PC-9 (cell line): ENCODE measurements around the gene TRABD2A.

Experiments
- EZH2 ChIP-seq: fragments of 200-600 bp; sonication (generic); IDR thresholded peaks from 2 replicates; pipeline ENCODE4 v1.8.0; 2017; ENCODE audit warnings: antibody characterized with exemption, low read depth
- TF ChIP-seq, protein P1 (sequence below): fragments of 200-600 bp; sonication (generic); conservative IDR thresholded peaks from 2 replicates; pipeline ENCODE4 v1.6.1; 2017; ENCODE audit warnings: mixed run types, antibody characterized with exemption, mild to moderate bottlenecking, moderate library complexity

DNA sequence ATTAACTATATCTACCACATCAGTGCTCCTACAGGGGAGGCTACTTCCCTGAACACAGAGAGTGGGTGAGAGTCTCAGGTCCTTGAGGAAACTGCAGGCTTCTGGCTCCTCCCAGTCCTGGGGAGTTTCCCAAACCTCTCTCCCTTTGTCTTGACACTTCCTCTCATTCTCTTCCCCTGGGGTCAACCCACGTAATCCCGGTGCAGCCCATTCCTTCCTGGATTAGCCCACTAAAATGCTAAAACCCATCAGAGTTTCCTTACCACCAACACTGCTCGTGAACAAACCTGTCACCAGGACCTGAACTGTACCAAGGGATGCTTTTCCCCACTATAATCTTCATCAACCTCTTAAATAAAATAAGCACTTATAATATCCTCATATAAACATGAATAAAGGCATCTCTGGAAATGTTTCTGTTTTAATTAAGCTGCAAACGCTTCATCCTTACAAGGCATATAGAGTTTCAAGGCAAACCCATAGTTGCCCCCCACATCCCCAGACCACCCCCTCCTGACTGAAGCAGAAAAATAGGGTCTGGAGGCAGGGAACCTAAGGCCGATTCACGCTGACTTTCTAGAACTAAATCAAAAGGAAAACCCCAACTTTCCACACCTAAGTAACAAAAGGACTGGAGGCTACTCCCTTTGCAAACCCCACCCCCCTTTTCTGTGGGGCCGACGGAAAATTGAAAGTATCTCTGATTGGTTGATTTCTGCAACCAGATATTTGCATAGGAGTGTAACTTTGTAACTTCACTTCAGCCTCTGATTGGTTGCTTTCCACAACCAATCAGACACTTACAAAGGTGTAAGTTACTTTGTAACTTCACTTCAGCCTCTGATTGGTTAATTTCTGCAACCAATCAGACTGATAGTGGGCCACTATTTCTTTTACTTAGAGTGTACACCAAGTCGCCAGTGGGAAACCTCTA lies 43.6 kb upstream of the TRABD2A start:
- TF ChIP-seq, protein P1, sequence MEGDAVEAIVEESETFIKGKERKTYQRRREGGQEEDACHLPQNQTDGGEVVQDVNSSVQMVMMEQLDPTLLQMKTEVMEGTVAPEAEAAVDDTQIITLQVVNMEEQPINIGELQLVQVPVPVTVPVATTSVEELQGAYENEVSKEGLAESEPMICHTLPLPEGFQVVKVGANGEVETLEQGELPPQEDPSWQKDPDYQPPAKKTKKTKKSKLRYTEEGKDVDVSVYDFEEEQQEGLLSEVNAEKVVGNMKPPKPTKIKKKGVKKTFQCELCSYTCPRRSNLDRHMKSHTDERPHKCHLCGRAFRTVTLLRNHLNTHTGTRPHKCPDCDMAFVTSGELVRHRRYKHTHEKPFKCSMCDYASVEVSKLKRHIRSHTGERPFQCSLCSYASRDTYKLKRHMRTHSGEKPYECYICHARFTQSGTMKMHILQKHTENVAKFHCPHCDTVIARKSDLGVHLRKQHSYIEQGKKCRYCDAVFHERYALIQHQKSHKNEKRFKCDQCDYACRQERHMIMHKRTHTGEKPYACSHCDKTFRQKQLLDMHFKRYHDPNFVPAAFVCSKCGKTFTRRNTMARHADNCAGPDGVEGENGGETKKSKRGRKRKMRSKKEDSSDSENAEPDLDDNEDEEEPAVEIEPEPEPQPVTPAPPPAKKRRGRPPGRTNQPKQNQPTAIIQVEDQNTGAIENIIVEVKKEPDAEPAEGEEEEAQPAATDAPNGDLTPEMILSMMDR: no peak
- TF ChIP-seq EZH2: no peak
